Omental fat pad (tissue), 4 donors: ENCODE data around the gene SGPL1. TPM values are rescaled to one million over a fixed set of nuclear protein-coding genes. Genes with fewer than 3 reads are reported as not detected.

ENCODE experiments used
- ATAC-seq: fragments of 150-250 bp; one replicate; pipeline ENCODE4 v1.9.1; 2016; ENCODE audit warnings: mild to moderate bottlenecking, moderate library complexity; ENCODE audit not compliant: low FRiP score
- DNase-seq: peaks from one replicate; pipeline ENCODE4 v3.0.0-alpha.2; 2019; ENCODE audit warnings: low spot score
- total RNA-seq, 4 donors: library from RNA; depleted of rRNA; stranded (reverse); fragments of >200 nt; gene quantifications; one replicate each; pipeline ENCODE4 v1.1.0, GENCODE V29; 2016
- TF ChIP-seq, protein P1 (sequence below), 3 donors: fragments of 450-650 bp; IDR thresholded peaks; one replicate each; pipeline ENCODE4 v1.5.1; 2016 to 2017; ENCODE audit warnings: antibody characterized with exemption in 3 of 3, mild to moderate bottlenecking in 3 of 3, moderate library complexity in 2 of 3

SGPL1 gene
- total RNA-seq, 4 donors from 2014 or later: 27.8 to 35.3 (median 30.2) TPM

- ATAC-seq: no peak
- TF ChIP-seq, protein P1, sequence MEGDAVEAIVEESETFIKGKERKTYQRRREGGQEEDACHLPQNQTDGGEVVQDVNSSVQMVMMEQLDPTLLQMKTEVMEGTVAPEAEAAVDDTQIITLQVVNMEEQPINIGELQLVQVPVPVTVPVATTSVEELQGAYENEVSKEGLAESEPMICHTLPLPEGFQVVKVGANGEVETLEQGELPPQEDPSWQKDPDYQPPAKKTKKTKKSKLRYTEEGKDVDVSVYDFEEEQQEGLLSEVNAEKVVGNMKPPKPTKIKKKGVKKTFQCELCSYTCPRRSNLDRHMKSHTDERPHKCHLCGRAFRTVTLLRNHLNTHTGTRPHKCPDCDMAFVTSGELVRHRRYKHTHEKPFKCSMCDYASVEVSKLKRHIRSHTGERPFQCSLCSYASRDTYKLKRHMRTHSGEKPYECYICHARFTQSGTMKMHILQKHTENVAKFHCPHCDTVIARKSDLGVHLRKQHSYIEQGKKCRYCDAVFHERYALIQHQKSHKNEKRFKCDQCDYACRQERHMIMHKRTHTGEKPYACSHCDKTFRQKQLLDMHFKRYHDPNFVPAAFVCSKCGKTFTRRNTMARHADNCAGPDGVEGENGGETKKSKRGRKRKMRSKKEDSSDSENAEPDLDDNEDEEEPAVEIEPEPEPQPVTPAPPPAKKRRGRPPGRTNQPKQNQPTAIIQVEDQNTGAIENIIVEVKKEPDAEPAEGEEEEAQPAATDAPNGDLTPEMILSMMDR (IDR thresholded peaks at IDR 0.05): no peak
- DNase-seq: no peak
Measured at GRCh38 chr10:70791386-70792039, 24.2 kb upstream of the SGPL1 start.

DNA sequence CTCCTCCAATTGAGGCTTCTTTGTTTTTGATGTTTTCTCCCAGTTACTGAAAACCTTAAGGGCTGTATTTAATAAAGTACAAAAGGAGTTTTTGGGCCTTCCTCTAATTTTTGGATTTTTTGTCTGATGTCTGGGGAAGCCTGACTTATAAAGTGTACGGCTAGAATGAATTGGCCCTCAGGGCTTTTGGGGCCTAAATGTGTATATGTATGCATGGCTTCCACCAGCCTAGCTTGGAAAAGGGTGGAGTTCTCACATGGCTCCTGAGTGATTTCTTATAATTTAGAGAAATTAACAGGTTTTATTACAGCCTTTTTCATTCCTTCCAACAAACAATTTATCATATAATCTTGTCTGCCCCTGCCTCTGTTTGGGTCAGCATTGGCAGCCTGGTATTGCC lies 20.1 kb upstream of the SGPL1 start:
- no peak for DNase-seq
- TF ChIP-seq, protein P1 (IDR thresholded peaks at IDR 0.05): no peak
- no peak for ATAC-seq

DNA sequence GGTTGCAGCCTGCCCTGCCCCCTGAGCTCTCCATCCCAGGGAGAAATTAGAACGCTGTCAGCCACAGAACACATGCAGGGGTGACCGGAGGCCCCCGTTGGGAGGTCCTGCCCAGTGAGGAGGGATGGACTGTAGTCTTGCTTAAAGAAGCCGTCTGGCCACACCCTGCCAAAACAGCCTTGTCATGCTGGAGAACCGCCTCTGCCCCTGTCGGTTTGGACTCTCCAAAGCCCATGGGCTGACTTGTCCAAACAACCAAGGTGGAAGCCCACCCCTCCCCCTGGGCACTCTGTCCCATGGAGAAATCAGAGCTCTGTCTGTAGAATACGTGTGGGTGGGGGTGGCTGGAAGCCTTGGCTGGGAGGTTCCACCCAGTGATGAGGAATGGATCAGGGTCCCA lies 17.9 kb upstream of the SGPL1 start:
- ATAC-seq (no peak), DNase-seq (no peak)
- TF ChIP-seq, protein P1 (IDR thresholded peaks at IDR 0.05): no peak

DNA sequence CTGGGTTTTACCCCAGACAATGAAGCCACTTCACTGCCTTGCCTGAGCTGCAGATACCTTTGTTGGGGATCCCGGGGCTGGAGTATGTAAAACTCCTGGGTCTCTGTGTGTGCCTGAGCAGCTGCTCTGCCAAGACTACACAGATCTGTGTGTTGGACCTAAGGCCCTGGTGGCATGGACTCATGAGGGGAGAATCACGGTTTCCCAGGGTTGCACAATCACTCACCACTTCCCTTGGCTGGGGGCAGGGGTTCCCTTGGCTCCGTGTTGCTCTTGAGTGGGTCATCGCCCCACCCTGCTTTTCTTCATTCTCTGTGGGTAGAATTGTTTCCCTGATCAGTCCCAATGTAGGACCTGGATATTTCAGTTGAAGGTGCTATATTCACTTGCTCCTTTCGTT lies 16.6 kb upstream of the SGPL1 start:
- DNase-seq (no peak), ATAC-seq (no peak)
- TF ChIP-seq, protein P1 (IDR thresholded peaks at IDR 0.05): no peak

DNA sequence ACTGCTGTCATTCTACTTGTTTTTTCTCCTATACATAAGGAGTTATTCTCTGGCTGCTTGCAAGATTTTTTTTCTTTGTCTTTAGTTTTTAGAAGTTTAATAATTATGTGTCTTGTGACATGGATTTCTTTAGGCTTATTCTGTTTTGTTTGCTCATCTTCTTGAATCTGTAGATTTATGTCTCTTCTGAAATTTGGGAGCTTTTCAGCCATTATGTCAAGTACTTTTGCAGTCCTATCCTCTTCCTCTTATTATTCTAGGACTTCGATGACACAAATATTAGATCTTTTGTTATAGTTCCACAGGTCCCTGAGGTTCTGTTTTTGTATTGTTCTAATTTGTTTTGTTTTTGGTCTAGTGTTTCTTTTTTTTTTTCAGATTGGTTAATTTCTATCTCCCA lies 13.9 kb upstream of the SGPL1 start:
- no peak for DNase-seq
- no peak for ATAC-seq
- TF ChIP-seq, protein P1 (IDR thresholded peaks at IDR 0.05): no peak

GRCh38 chr10:70803775-70804420 lies 11.8 kb upstream of the SGPL1 start:
- DNase-seq (no peak), ATAC-seq (no peak)
- TF ChIP-seq, protein P1 (IDR thresholded peaks at IDR 0.05): no peak

GRCh38 chr10:70804421-70804808 lies 11.3 kb upstream of the SGPL1 start:
- ATAC-seq (no peak), DNase-seq (no peak)
- TF ChIP-seq, protein P1 (IDR thresholded peaks at IDR 0.05): no peak
